ENCODE measurements around the gene CCDC102B. TPM values are rescaled to one million over a fixed set of nuclear protein-coding genes. Genes with fewer than 3 reads are reported as not detected.

The CCDC102B gene
- total RNA-seq, 2 donors from 2014 or later, result 4.9 to 5.0 TPM

DNA sequence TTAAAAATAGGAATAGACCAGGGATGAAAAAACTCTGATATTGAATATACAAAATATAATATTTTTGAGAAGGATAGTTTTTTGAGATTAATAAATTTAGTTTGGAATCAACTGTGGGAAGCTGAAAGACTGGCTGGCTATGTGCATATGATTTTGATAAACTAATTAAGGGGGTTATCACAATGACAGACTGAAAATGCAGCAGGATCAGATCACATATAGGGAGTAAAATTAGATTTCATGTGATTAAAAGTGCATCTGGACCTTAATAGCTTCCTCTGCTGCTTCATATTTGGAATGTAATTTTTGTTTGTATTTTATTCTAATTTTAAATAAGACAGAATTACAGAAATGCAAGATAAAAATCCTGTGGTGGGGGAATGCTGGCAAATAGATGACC lies 111.7 kb downstream of the CCDC102B start:
- Histone ChIP-seq H3K4me1 (ENCODE audit: control insufficient read depth, insufficient read depth, low read length) (no peaks in the 10 kb centered on the region), H3K9ac (ENCODE audit: extremely low read depth, low read length, poor library complexity, severe bottlenecking) (no peak overlapping the region), H3K27me3 (ENCODE audit: control insufficient read depth, insufficient read depth, low read length, poor library complexity, severe bottlenecking) (no peaks in the 10 kb centered on the region), H3K4me3 (ENCODE audit: low read length) (no peak overlapping the region), H3K9me3 (ENCODE audit: control insufficient read depth, low read length) (no peaks in the 10 kb centered on the region), H3K27ac (ENCODE audit: low read depth, low read length) (no peak overlapping the region), H3K36me3 (ENCODE audit: control insufficient read depth, insufficient read depth, low read length) (no peaks in the 10 kb centered on the region)
- DNase-seq, result no peak
- no peaks in the 10 kb centered on the region for H3K27me3 Mint-ChIP-seq (ENCODE audit: insufficient read depth)
- H3K27ac Mint-ChIP-seq, result no peak overlapping the region
- H3K4me1 Mint-ChIP-seq, result no peaks in the 10 kb centered on the region
- TF ChIP-seq, protein P1, sequence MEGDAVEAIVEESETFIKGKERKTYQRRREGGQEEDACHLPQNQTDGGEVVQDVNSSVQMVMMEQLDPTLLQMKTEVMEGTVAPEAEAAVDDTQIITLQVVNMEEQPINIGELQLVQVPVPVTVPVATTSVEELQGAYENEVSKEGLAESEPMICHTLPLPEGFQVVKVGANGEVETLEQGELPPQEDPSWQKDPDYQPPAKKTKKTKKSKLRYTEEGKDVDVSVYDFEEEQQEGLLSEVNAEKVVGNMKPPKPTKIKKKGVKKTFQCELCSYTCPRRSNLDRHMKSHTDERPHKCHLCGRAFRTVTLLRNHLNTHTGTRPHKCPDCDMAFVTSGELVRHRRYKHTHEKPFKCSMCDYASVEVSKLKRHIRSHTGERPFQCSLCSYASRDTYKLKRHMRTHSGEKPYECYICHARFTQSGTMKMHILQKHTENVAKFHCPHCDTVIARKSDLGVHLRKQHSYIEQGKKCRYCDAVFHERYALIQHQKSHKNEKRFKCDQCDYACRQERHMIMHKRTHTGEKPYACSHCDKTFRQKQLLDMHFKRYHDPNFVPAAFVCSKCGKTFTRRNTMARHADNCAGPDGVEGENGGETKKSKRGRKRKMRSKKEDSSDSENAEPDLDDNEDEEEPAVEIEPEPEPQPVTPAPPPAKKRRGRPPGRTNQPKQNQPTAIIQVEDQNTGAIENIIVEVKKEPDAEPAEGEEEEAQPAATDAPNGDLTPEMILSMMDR (conservative IDR thresholded peaks at IDR 0.05), result no peak
- no peak overlapping the region for H3K4me3 Mint-ChIP-seq
- H3K9me3 Mint-ChIP-seq, result peaks cover 12% of the 10 kb centered on the region
- no peaks in the 10 kb centered on the region for H3K36me3 Mint-ChIP-seq (ENCODE audit: low read depth)

DNA sequence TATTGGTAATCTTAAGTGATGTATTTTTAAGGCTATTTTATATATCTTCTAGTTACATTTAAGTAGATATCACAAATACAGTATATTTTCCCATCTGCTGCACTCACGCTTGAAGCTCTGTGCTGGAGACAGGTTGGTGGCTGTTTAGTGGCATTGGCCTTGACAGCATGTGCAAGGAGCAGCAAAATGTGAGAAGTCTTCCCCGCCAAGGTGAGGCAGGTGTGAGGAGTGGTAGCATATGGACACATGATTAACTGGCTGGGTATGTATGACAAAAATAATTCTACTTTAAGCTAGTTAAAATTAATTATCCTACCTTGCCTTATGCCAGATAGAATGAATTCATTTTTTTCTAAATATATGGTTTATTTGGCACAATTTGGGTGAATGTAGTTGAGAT lies 117.2 kb downstream of the CCDC102B start:
- Mint-ChIP-seq H3K9me3 (peaks cover 12% of the 10 kb centered on the region), H3K27me3 (ENCODE audit: insufficient read depth) (no peaks in the 10 kb centered on the region), H3K4me3 (no peak overlapping the region), H3K4me1 (peaks cover 3% of the 10 kb centered on the region), H3K27ac (no peak overlapping the region), H3K36me3 (ENCODE audit: low read depth) (no peaks in the 10 kb centered on the region)
- no peak for DNase-seq
- no peak overlapping the region for H3K9ac ChIP-seq (ENCODE audit: extremely low read depth, low read length, poor library complexity, severe bottlenecking)
- H3K4me3 ChIP-seq (ENCODE audit: low read length), result no peak overlapping the region
- H3K27me3 ChIP-seq (ENCODE audit: control insufficient read depth, insufficient read depth, low read length, poor library complexity, severe bottlenecking), result no peaks in the 10 kb centered on the region
- no peaks in the 10 kb centered on the region for H3K9me3 ChIP-seq (ENCODE audit: control insufficient read depth, low read length)
- H3K4me1 ChIP-seq (ENCODE audit: control insufficient read depth, insufficient read depth, low read length), result no peaks in the 10 kb centered on the region
- H3K36me3 ChIP-seq (ENCODE audit: control insufficient read depth, insufficient read depth, low read length), result no peaks in the 10 kb centered on the region
- TF ChIP-seq, protein P1 (conservative IDR thresholded peaks at IDR 0.05), result no peak
- H3K27ac ChIP-seq (ENCODE audit: low read depth, low read length), result no peak overlapping the region
- WGBS, 2 experiments (ENCODE audit: insufficient coverage in 1 of 2, insufficient read length in 1 of 2), result 97% methylated on average over 2 of the region's 2 CpGs; no CpG with 5 or more reads in 1 of the 2 experiments

DNA sequence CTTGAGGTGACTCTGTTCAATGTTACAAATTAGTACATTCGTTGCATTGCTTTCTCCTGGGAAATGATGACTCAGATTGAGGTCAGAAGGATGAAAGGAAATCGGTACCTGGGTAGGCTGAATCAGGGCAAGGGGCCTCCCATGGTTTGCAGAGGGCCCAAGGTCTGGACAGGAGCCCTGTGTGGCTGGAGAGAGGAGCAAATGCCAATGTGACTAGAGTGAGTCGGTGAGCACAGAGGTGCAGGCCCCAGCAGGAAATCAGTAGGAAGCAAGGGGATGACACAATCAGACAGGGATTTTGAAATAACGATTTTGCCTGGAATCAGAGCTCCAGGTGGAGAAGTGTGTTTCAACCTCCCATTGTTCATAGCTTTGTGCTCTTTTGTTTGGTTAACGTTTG lies 118.9 kb downstream of the CCDC102B start:
- Histone ChIP-seq H3K36me3 (ENCODE audit: control insufficient read depth, insufficient read depth, low read length) (no peaks in the 10 kb centered on the region), H3K9ac (ENCODE audit: extremely low read depth, low read length, poor library complexity, severe bottlenecking) (no peak overlapping the region), H3K27ac (ENCODE audit: low read depth, low read length) (no peak overlapping the region), H3K4me1 (ENCODE audit: control insufficient read depth, insufficient read depth, low read length) (no peaks in the 10 kb centered on the region), H3K9me3 (ENCODE audit: control insufficient read depth, low read length) (no peaks in the 10 kb centered on the region), H3K27me3 (ENCODE audit: control insufficient read depth, insufficient read depth, low read length, poor library complexity, severe bottlenecking) (no peaks in the 10 kb centered on the region), H3K4me3 (ENCODE audit: low read length) (no peak overlapping the region)
- TF ChIP-seq, protein P1 (conservative IDR thresholded peaks at IDR 0.05), result no peak
- WGBS, 2 experiments (ENCODE audit: insufficient coverage in 1 of 2, insufficient read length in 1 of 2), result 87 to 97% methylated on average over 3 to 5 of the region's 5 CpGs
- peak overlapping the region; percentile 50 for H3K27ac Mint-ChIP-seq
- H3K9me3 Mint-ChIP-seq, result peaks cover 5% of the 10 kb centered on the region
- no peaks in the 10 kb centered on the region for H3K27me3 Mint-ChIP-seq (ENCODE audit: insufficient read depth)
- H3K36me3 Mint-ChIP-seq (ENCODE audit: low read depth), result no peaks in the 10 kb centered on the region
- no peak for DNase-seq
- H3K4me1 Mint-ChIP-seq, result peaks cover 3% of the 10 kb centered on the region
- H3K4me3 Mint-ChIP-seq, result no peak overlapping the region

All from endodermal cell (in vitro differentiated cells).